Measurements from ENCODE around the gene CD74. TPM values are rescaled to one million over a fixed set of nuclear protein-coding genes. Genes with fewer than 3 reads are reported as not detected.

Gene CD74
- total and polyA plus RNA-seq, 10 of the 15 experiments (the other 5 are each of a cell fraction or from before 2014, with no cell fraction given), result 1,387 to 11,063 (median 3,922) TPM

GRCh38 chr5:150407096-150407720 is 5.5 kb downstream of the CD74 start (continued):
- peak; percentile 65 for TF ChIP-seq BCL3 (IDR thresholded peaks at IDR 0.05; ENCODE audit: borderline replicate concordance, insufficient read depth, low read depth, low read length, poor library complexity, severe bottlenecking)
- no peak for TF ChIP-seq SREBF1 (IDR thresholded peaks at IDR 0.05; ENCODE audit: low read length)
- no peak for TF ChIP-seq TCF7 (IDR thresholded peaks at IDR 0.05; ENCODE audit: borderline replicate concordance)
- no peak for TF ChIP-seq PML (IDR thresholded peaks at IDR 0.05; ENCODE audit: low read length)
- TF ChIP-seq PAX8 (IDR thresholded peaks at IDR 0.05), result no peak
- no peak for TF ChIP-seq SRF (IDR thresholded peaks at IDR 0.05; ENCODE audit: low read depth in 2 of 2, low read length in 2 of 2)
- TF ChIP-seq NFYA (IDR thresholded peaks at IDR 0.05; ENCODE audit: borderline replicate concordance, low read depth, low read length), result no peak
- TF ChIP-seq ESRRA (IDR thresholded peaks at IDR 0.05; ENCODE audit: low read length), result no peak
- TF ChIP-seq NKRF (conservative IDR thresholded peaks at IDR 0.05), result no peak
- TF ChIP-seq CBX3 (IDR thresholded peaks at IDR 0.05; ENCODE audit: borderline replicate concordance, low read depth), result no peak
- peak; percentile 26 for TF ChIP-seq CBFB (IDR thresholded peaks at IDR 0.05; ENCODE audit: low read depth)
- 0 out of 2 replicates have a peak, but pooled peaks have one; percentile 34 for TF ChIP-seq ZSCAN29 (IDR thresholded peaks at IDR 0.05)
- TF ChIP-seq IKZF2 (IDR thresholded peaks at IDR 0.05), result no peak
- TF ChIP-seq TAF1 (IDR thresholded peaks at IDR 0.05; ENCODE audit: borderline replicate concordance, low read depth, low read length), result no peak; the same call in 1 of the 2 replicates
- no peak for TF ChIP-seq IRF5 (IDR thresholded peaks at IDR 0.05; ENCODE audit: borderline replicate concordance)
- TF ChIP-seq IRF3 (IDR thresholded peaks at IDR 0.05), result no peak
- peak; percentile 95 for TF ChIP-seq POLR2AphosphoS5 (IDR thresholded peaks at IDR 0.05; ENCODE audit: low read length)
- TF ChIP-seq MEF2A (IDR thresholded peaks at IDR 0.05; ENCODE audit: insufficient read depth, low read depth, low read length), result no peak
- TF ChIP-seq SUZ12 (IDR thresholded peaks at IDR 0.05; ENCODE audit: unreplicated experiment), result no peak
- no peak for TF ChIP-seq FOS (IDR thresholded peaks at IDR 0.05; ENCODE audit: borderline replicate concordance, extremely low read depth, insufficient read length)
- TF ChIP-seq POLR2A (IDR thresholded peaks at IDR 0.05; ENCODE audit: low read depth, low read length), result peak; percentile 91
- TF ChIP-seq FOXM1 (IDR thresholded peaks at IDR 0.05; ENCODE audit: low read depth, low read length), result no peak
- no peak for TF ChIP-seq JUND (IDR thresholded peaks at IDR 0.05; ENCODE audit: low read depth, low read length)
- TF ChIP-seq PBX3 (IDR thresholded peaks at IDR 0.05; ENCODE audit: insufficient replicate concordance, low read depth, low read length), result peak; percentile 17
- TF ChIP-seq ZZZ3 (IDR thresholded peaks at IDR 0.05; ENCODE audit: control insufficient read depth, insufficient read length, low read depth), result no peak
- TF ChIP-seq CBX5 (IDR thresholded peaks at IDR 0.05; ENCODE audit: low read depth), result no peak

Measured in GM12878 (cell line).